HG03097 (cell line): ENCODE measurements around the gene FCRL4.

ENCODE experiments used
- ATAC-seq: cut with Tn5 transposase; IDR thresholded peaks from one replicate; pipeline ENCODE4 v1.9.1; 2021; ENCODE audit not compliant: unreplicated experiment, low FRiP score

The FCRL4 gene

GRCh38 chr1:157597959-157598667 lies at the start of gene FCRL4:
FCRL4 (minus strand) TSS chr1:157598085; CDS start chr1:157597944, 141 bp downstream.
- ATAC-seq = peak; percentile 62

- no peak for ATAC-seq
Observed at GRCh38 chr1:157646144-157646543, 48.3 kb upstream of the FCRL4 start.

- ATAC-seq = no peak
Observed at GRCh38 chr1:157641177-157641576, 43.3 kb upstream of the FCRL4 start.

DNA sequence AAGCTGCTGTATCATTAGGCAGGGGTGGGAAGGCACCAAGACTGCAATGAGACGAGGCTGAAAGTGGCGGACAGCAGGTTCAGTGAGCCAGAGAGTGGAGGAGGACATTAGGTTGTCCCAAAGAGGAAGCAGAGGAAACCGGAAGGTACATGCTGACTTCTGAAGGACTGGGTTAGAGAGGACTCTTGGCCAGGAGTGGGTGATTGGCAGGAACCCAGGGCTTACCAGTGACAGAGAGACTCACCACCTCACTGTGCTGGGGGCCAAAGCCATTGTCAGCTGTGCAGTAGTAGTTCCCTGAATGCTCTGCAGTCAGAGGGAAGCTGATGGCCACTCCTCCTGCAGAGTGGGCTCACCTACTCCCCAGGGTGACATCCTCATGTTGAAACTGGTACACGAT lies 41.9 kb upstream of the FCRL4 start:
- ATAC-seq = no peak

GRCh38 chr1:157628773-157629172 lies 30.9 kb upstream of the FCRL4 start:
- no peak for ATAC-seq

DNA sequence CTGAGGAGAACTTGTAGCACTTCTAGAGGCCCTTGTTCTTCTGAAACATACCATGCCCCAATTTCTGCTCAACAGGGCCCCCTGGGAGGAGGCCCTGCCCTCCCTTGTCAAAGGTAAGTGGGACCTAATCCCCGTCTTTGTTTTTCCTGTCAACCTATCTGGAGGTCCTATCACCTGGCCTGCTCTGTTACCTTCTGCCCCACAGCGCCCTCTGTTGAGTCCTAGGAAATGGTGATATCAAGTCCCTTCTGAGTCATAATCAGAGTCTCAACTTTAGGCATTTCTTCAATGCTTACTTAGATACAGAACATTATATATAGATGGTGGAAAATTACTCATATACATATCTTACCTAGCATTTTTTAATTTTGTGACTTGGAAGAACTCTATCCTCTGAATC lies 28.2 kb upstream of the FCRL4 start:
- no peak for ATAC-seq

DNA sequence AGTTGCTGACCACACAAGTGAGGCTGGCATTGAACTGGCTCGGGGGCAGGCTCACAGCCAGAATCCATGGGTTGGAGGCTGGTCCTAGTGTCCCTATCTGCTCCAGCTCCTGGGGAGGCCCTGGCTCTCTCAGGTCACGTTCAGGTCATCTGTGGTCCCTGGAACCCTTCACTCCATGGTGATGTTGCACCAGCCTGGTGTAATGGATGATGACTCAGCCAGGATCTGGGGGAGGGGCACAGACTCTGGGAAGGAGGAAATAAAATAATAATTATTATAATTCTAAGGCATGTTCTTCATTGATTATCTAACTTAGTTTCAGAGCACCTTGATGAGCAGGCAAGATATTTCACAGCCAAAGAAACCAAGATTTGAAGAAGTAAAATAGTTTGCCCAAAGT lies 26.6 kb upstream of the FCRL4 start:
- no peak for ATAC-seq

GRCh38 chr1:157622471-157622870 lies 24.6 kb upstream of the FCRL4 start:
- no peak for ATAC-seq

DNA sequence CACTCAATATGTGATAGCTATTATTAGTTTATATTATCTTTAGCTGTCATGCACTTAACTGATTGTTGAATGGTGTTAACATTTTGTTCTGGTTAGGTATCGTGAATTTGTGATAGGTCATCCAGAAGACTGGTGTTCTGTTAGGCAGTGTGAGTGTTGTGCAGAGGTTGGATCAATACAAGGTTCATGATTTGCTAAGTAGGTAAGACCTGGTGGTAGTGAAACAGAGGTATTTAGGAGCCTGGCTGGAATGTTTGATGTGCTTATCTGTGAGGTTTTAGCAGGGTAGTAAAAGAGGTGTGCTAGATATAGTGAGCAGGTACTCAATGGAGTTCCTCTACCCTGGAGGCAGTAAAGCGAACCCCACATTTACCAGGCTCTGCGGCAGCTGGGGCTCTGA lies 20.3 kb upstream of the FCRL4 start:
- ATAC-seq = no peak

DNA sequence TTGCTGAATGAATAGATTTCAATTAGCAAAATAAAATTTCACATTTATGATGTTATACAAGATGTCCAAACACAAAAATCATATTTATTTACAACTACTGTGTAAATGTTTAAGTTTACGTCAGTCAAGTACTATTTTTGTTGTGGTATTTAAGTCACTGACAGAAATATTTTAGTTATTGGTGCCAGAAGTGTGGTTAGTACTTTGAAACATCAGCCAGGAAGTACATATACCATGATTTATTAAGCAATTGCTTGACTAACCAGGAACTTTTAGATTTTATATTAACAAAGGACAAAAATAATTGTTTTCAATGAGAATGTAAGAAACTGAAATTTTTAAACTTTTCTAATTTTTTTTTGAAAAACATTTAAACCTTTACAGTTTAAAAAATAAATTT lies 2.4 kb upstream of the FCRL4 start:
- no peak for ATAC-seq

GRCh38 chr1:157596384-157596783 lies 1.5 kb downstream of the FCRL4 start:
- ATAC-seq = no peak

- ATAC-seq = peak; percentile 59
Observed at GRCh38 chr1:157595356-157595755, 2.5 kb downstream of the FCRL4 start.

DNA sequence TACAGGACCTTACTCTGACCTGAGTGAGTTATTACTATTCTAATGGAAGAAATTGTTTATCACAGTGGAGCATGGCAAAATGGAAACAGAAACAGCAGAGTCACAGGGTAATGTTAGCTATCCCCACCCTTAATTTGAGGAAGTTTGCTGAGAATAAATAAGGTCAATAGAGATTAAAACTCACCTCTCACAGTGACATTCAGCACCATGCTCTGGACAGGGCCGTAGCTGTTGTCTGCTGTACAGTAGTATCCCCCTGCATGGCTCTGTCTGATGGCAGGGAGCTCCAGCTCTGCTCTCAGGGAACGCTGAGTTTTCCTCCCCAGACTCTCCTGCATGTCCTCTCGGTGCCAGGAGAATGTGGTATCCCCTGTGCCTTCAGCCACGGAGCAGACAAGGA lies 11.9 kb downstream of the FCRL4 start:
- ATAC-seq = no peak

DNA sequence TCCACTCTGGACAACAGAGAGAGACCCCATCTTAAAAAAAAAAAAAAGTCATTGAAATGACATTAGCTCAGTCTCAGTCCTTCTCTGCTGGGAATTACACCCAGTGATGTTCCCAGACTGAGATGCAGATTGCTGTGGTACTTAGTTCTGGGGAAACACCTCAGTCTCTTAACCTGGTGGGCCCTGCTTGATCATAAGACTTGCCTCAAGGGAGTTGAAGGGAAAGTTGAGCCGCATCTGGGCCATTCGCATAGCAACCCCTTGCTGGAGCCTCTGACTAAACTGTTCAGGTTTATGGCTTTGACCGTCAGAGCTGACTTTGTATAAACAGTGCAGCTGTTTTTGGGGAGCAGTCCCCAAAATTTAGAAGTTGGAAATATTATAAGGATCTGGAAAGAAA lies 13.4 kb downstream of the FCRL4 start:
- ATAC-seq = no peak

- ATAC-seq = no peak
Observed at GRCh38 chr1:157580828-157581210, 17.1 kb downstream of the FCRL4 start.

- ATAC-seq = no peak
Observed at GRCh38 chr1:157580179-157580827, 17.6 kb downstream of the FCRL4 start.

DNA sequence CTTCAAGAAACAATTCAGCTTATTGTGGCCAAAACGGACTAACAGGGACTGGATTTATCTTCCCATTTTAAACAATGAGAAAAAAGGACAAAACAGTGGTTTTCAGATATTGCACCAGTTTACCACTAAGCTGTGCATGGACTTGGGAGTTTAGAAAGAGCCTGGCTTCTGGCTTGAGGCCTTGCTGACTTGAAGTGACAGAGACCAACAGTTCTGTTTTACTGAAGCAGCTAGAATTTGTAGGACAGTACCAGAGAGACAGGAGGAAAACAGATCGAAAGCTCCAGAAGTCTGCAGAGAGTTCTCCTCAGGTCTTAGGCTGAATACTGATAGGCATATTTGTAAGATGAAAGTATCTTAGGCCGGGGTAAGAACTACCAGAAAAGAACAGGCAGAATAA lies 20.5 kb downstream of the FCRL4 start:
- no peak for ATAC-seq

GRCh38 chr1:157575744-157576143 lies 22.1 kb downstream of the FCRL4 start:
- no peak for ATAC-seq

GRCh38 chr1:157574836-157575235 lies 23.0 kb downstream of the FCRL4 start:
- no peak for ATAC-seq

- no peak for ATAC-seq
Observed at GRCh38 chr1:157566484-157567300, 31.2 kb downstream of the FCRL4 start.

GRCh38 chr1:157562515-157562914 lies 35.4 kb downstream of the FCRL4 start:
- ATAC-seq = no peak

- ATAC-seq = no peak
Observed at GRCh38 chr1:157558119-157558518, 39.8 kb downstream of the FCRL4 start.
